Stomach (tissue), 4 donors: ENCODE data around the gene SNX32.

ENCODE experiments used
- EP300 ChIP-seq: sonication (generic); formaldehyde crosslinking; IDR thresholded peaks from one replicate; pipeline ENCODE4 v1.6.1; 2017; ENCODE audit warnings: antibody characterized with exemption
- POLR2A ChIP-seq, 4 donors: fragments of 450-650 bp; IDR thresholded peaks; one replicate each; pipeline ENCODE4 v1.6.1; 2016; ENCODE audit warnings: antibody characterized with exemption in 4 of 4, control low read depth in 2 of 4, mild to moderate bottlenecking in 1 of 4, moderate library complexity in 1 of 4
- POLR2AphosphoS5 ChIP-seq, 3 donors: sonication (generic); formaldehyde crosslinking; IDR thresholded peaks; one replicate each; pipeline ENCODE4 v1.6.1; 2016; ENCODE audit warnings: antibody characterized with exemption in 3 of 3
- TF ChIP-seq, protein P1 (sequence below), 7 experiments: fragments of 450-650 bp in 4 of 7; fragments of 200-600 bp in 3 of 7; sonication (generic) in 3 of 7; IDR thresholded peaks; one replicate each; pipeline ENCODE4 v1.5.1; 2016 to 2019; ENCODE audit warnings: antibody characterized with exemption in 7 of 7, control low read depth in 2 of 7, mild to moderate bottlenecking in 1 of 7

DNA sequence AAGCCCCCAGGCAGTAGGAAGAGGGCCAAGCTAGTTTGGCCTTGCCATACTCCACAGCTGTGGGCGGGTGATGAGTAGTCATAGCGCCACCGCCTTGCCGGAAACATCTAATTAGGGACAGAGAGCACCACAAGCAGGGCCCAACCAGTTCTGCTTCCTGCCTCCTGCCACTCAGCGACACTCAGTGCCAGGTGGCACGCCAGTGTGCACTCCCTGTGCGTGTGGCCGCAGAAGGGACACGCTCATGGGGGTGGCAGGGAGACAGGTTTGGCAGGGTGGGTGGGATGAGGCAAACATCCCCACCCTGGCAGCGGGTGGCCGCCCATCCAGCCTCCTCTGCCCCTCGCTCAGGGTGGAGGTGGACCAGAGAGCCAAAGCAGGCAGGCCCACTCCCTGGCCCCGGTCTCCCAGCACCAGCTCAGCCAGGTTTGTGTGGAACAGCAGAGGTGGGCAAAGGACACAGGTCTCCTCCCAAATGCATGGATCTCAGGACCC, 42.0 kb upstream of the SNX32 start:
- TF ChIP-seq POLR2AphosphoS5 (IDR thresholded peaks at IDR 0.05) (peak in 2 of 3 donors; percentile 29 to 67), POLR2A (IDR thresholded peaks at IDR 0.05) (no peak), EP300 (no peak)
- TF ChIP-seq, protein P1, sequence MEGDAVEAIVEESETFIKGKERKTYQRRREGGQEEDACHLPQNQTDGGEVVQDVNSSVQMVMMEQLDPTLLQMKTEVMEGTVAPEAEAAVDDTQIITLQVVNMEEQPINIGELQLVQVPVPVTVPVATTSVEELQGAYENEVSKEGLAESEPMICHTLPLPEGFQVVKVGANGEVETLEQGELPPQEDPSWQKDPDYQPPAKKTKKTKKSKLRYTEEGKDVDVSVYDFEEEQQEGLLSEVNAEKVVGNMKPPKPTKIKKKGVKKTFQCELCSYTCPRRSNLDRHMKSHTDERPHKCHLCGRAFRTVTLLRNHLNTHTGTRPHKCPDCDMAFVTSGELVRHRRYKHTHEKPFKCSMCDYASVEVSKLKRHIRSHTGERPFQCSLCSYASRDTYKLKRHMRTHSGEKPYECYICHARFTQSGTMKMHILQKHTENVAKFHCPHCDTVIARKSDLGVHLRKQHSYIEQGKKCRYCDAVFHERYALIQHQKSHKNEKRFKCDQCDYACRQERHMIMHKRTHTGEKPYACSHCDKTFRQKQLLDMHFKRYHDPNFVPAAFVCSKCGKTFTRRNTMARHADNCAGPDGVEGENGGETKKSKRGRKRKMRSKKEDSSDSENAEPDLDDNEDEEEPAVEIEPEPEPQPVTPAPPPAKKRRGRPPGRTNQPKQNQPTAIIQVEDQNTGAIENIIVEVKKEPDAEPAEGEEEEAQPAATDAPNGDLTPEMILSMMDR (IDR thresholded peaks at IDR 0.05): no peak
